MG63 (cell line): ENCODE measurements around the gene ZC3H11A. TPM values are rescaled to one million over a fixed set of nuclear protein-coding genes. Genes with fewer than 3 reads are reported as not detected.
"Not testable (repeated sequence)": the region's sequence is repeated elsewhere in the genome, so short reads cannot be mapped to it uniquely, and the experiment has no call there.

Experiments
- DNase-seq: peaks from one replicate; pipeline ENCODE4 v3.0.0-alpha.2; 2020
- H3K27me3 ChIP-seq: fragments of 250-450 bp; sonication (Bioruptor Pico); 2 replicates; pipeline ENCODE4 v1.5.1; 2020; ENCODE audit warnings: mild to moderate bottlenecking, moderate library complexity
- H3K36me3 ChIP-seq: fragments of 250-450 bp; sonication (Bioruptor Pico); 2 replicates; pipeline ENCODE4 v1.5.1; 2020; ENCODE audit warnings: mild to moderate bottlenecking, moderate library complexity
- H3K4me3 ChIP-seq: fragments of 250-450 bp; sonication (Bioruptor Pico); 2 replicates; pipeline ENCODE4 v1.5.1; 2020; ENCODE audit warnings: mild to moderate bottlenecking, moderate library complexity
- H3K9me3 ChIP-seq: fragments of 250-450 bp; sonication (Bioruptor Pico); 2 replicates; pipeline ENCODE4 v1.5.1; 2020; ENCODE audit warnings: mild to moderate bottlenecking, moderate library complexity
- total RNA-seq: library from RNA; depleted of rRNA; stranded (reverse); fragments of >200 nt; shearing (Covaris generic); gene quantifications from 2 replicates; pipeline ENCODE4 v1.2.3, GENCODE V29; 2014; ENCODE audit warnings: low replicate concordance

The ZC3H11A gene
- total RNA-seq, 1 experiment from 2014 or later: 50.6 TPM

DNA sequence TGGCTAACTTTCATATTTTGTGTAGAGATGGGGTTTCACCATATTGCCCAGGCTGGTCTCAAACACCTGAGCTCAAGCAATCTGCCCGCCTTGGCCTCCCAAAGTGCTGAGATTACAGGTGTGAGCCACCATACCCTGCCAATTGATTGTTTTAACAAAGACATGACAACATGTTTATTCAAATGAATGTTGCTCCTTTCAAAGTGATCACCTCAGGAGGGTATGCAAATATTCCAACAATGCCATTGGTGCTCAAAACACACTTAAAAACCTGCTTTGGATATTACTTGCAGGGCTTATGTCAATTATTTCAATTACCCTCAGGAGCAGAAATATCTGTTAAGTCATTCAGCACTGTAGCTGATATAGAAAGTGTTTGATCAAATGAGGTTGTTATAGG is 22.6 kb upstream of the ZC3H11A start:
- Histone ChIP-seq H3K4me3 (no peak overlapping the region), H3K9me3 (no peaks in the 10 kb centered on the region), H3K36me3 (no peaks in the 10 kb centered on the region), H3K27me3 (no peaks in the 10 kb centered on the region)
- no peak for DNase-seq

GRCh38 chr1:203776636-203777035 is 18.8 kb upstream of the ZC3H11A start:
- no peaks in the 10 kb centered on the region for H3K36me3 ChIP-seq
- no peak for DNase-seq

GRCh38 chr1:203777596-203777995 is 17.8 kb upstream of the ZC3H11A start:
- no peaks in the 10 kb centered on the region for H3K27me3 ChIP-seq
- H3K36me3 ChIP-seq: no peaks in the 10 kb centered on the region
- no peak for DNase-seq
- no peak overlapping the region for H3K4me3 ChIP-seq
- no peaks in the 10 kb centered on the region for H3K9me3 ChIP-seq

More at GRCh38 chr1:203776636-203777035, 18.8 kb upstream of the ZC3H11A start:
- Histone ChIP-seq H3K27me3 (no peaks in the 10 kb centered on the region), H3K9me3 (no peaks in the 10 kb centered on the region), H3K4me3 (no peak overlapping the region)

DNA sequence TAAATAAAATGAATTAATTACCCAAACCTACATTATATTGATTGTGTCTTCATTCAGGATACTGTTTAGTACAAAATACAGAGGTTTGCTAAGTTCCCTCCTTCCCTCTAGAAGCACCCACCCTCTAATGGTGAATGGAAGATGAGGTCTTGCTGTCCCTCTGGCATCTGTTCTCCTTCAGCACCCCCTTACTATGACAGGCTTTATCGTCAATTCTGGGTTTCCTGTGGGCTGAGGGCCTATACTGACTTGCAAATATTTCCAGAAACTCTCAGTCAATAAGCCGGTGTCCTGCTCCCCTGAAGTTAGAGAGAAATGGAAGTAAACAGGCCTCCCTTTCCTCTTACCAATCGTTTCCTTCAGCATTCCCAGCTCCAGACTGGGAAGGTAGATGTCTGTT is 17.3 kb upstream of the ZC3H11A start:
- Histone ChIP-seq H3K4me3 (no peak overlapping the region), H3K27me3 (no peaks in the 10 kb centered on the region), H3K9me3 (no peaks in the 10 kb centered on the region)

GRCh38 chr1:203778789-203779188 is 16.6 kb upstream of the ZC3H11A start:
- Histone ChIP-seq H3K27me3 (no peaks in the 10 kb centered on the region), H3K4me3 (no peak overlapping the region), H3K36me3 (no peaks in the 10 kb centered on the region), H3K9me3 (no peaks in the 10 kb centered on the region)
- no peak for DNase-seq

More for the DNA sequence above, 17.3 kb upstream of the ZC3H11A start:
- DNase-seq: no peak
- no peaks in the 10 kb centered on the region for H3K36me3 ChIP-seq

DNA sequence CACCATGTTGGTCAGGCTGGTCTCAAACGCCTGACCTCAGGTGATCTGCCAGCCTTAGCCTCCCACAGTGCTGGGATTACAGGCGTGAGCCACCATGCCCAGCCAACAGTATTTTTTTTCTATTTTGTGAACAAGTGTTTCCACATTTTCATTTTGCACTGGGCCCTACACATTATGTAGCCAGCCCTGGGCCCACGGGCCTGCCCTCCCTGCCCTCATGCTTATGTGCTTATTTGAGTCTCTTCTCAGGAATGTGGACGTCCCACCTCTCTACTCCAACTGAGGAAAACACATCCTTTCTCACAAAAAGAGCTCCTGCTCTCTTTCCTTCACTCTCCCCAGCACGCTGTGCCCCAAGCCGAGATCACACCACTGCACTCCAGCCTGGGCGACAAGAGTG is 13.5 kb upstream of the ZC3H11A start:
- H3K4me3 ChIP-seq: no peak overlapping the region
- H3K36me3 ChIP-seq: no peaks in the 10 kb centered on the region
- 0 out of 2 replicates have a peak, but pooled peaks cover 2% of the 10 kb centered on the region for H3K9me3 ChIP-seq
- no peaks in the 10 kb centered on the region for H3K27me3 ChIP-seq
- no peak for DNase-seq

DNA sequence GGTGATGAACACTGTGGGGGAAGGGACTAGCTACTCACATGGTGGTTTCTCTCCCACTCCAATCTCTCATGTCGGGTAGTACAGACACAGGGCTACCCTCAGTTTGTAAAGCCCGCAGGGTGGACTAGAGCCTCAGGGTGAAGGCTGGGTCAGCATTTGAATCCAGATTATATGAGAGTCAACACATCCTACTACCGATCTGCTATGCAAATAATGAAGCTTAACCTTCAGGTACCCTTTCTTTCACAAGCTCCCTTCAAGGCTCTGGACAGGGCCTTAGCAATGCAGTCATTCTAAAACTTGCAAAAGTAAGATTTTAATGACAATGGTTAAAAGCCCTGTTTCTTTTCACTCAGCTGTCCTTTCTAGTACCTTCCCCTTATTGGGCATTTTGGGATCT is 5.5 kb upstream of the ZC3H11A start:
- Histone ChIP-seq H3K27me3 (no peaks in the 10 kb centered on the region), H3K4me3 (no peak overlapping the region), H3K9me3 (peaks cover 5% of the 10 kb centered on the region; the same call in 1 of the 2 replicates), H3K36me3 (no peaks in the 10 kb centered on the region)
- no peak for DNase-seq

DNA sequence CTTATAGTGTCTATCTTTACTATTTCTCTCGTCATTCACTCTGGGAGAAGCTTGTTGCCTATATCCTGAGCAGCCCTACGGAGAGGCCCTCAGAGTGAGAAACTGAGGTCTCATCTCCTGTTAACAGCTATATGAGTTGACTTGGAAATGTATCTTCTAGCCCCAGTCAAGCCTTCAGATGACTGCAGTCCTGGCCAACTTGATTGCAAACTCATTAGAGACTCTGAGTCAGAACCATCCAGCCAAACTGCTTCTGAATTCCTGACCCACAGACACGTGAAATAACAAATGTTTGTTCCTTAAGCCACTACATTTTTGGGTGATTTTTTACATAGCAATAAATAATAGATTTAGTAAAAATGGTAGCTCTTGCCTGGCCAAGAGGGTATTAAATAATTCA is 3.9 kb upstream of the ZC3H11A start:
- DNase-seq: no peak
- H3K9me3 ChIP-seq: peaks cover 3% of the 10 kb centered on the region; the same call in 1 of the 2 replicates

GRCh38 chr1:203792486-203792885 is 2.9 kb upstream of the ZC3H11A start:
- Histone ChIP-seq H3K4me3 (no peak overlapping the region), H3K36me3 (peaks cover 16% of the 10 kb centered on the region), H3K27me3 (no peaks in the 10 kb centered on the region), H3K9me3 (peaks cover 3% of the 10 kb centered on the region; the same call in 1 of the 2 replicates)
- no peak for DNase-seq

More for the DNA sequence above, 3.9 kb upstream of the ZC3H11A start:
- Histone ChIP-seq H3K36me3 (peaks cover 6% of the 10 kb centered on the region), H3K4me3 (no peak overlapping the region), H3K27me3 (no peaks in the 10 kb centered on the region)

GRCh38 chr1:203793561-203793960 is 1.9 kb upstream of the ZC3H11A start:
- H3K9me3 ChIP-seq, H3K4me3 ChIP-seq, DNase-seq, H3K27me3 ChIP-seq: not testable (repeated sequence)
- peaks cover 26% of the 10 kb centered on the region for H3K36me3 ChIP-seq

GRCh38 chr1:203794764-203795440 is 521 bp upstream of the ZC3H11A start:
- Histone ChIP-seq H3K36me3 (peaks cover 40% of the 10 kb centered on the region), H3K9me3 (peaks cover 3% of the 10 kb centered on the region; the same call in 1 of the 2 replicates), H3K27me3 (no peaks in the 10 kb centered on the region), H3K4me3 (peak overlapping the region; percentile 93)
- no peak for DNase-seq

GRCh38 chr1:203796236-203796605 is 798 bp downstream of the ZC3H11A start:
- Histone ChIP-seq H3K36me3 (peaks cover 53% of the 10 kb centered on the region), H3K9me3 (peaks cover 3% of the 10 kb centered on the region; the same call in 1 of the 2 replicates), H3K4me3 (peak overlapping the region; percentile 93), H3K27me3 (no peaks in the 10 kb centered on the region)
- peak; percentile 46 for DNase-seq

GRCh38 chr1:203797216-203797615 is 1.8 kb downstream of the ZC3H11A start:
- Histone ChIP-seq H3K27me3 (no peaks in the 10 kb centered on the region), H3K4me3 (peak overlapping the region; percentile 93), H3K36me3 (peaks cover 62% of the 10 kb centered on the region), H3K9me3 (no peaks in the 10 kb centered on the region)
- DNase-seq: no peak

GRCh38 chr1:203797948-203798655 is 2.7 kb downstream of the ZC3H11A start:
- H3K4me3 ChIP-seq: no peak overlapping the region; the same call in 1 of the 2 replicates
- no peaks in the 10 kb centered on the region for H3K9me3 ChIP-seq
- H3K36me3 ChIP-seq: peaks cover 69% of the 10 kb centered on the region
- no peaks in the 10 kb centered on the region for H3K27me3 ChIP-seq
- no peak for DNase-seq

DNA sequence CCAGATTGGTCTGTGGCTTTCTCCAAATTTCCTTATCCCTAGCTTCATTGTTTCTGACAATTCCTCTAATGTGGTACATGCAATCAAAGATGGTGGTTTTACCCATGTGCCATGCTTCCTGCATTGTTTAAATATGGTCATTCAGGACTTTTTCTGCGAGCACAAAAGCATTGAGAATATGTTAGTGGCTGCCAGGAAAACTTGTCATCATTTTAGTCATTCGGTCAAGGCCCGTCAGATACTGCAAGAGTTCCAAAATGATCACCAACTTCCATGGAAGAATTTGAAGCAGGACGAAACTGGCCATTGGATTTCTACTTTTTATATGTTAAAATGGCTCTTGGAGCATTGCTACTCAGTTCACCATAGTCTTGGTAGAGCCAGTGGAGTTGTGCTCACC is 3.7 kb downstream of the ZC3H11A start:
- H3K27me3 ChIP-seq: no peaks in the 10 kb centered on the region
- H3K36me3 ChIP-seq: peaks cover 77% of the 10 kb centered on the region
- no peak for DNase-seq
- no peak overlapping the region for H3K4me3 ChIP-seq
- H3K9me3 ChIP-seq: no peaks in the 10 kb centered on the region

GRCh38 chr1:203799971-203800370 is 4.5 kb downstream of the ZC3H11A start:
- no peak for DNase-seq
- no peaks in the 10 kb centered on the region for H3K27me3 ChIP-seq
- H3K4me3 ChIP-seq: no peak overlapping the region
- H3K9me3 ChIP-seq: no peaks in the 10 kb centered on the region
- H3K36me3 ChIP-seq: peaks cover 85% of the 10 kb centered on the region

DNA sequence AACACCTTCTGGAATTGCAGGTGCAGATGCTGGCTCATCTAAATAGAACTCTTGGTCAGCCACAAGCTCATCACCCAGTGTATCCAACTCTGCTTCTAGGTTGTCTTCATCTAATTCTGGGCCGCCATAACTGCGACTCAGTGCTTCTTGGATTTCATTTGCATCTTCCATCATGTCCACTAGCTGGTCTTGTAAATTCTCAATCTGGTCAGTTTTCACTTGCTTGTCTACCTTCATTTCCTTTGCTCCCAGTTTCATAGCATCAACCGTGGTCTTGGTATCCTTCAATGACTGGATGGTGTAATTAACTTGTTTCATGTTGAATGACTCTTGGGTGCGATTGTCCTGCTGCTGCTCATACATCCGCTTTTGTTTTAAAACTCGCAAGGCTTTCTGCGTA is 10.3 kb downstream of the ZC3H11A start:
- no peak for DNase-seq
- H3K36me3 ChIP-seq: peaks cover 77% of the 10 kb centered on the region
- no peaks in the 10 kb centered on the region for H3K27me3 ChIP-seq
- no peaks in the 10 kb centered on the region for H3K9me3 ChIP-seq
- no peak overlapping the region for H3K4me3 ChIP-seq

GRCh38 chr1:203807196-203807595 is 11.8 kb downstream of the ZC3H11A start:
- H3K4me3 ChIP-seq: no peak overlapping the region
- H3K36me3 ChIP-seq: peaks cover 75% of the 10 kb centered on the region
- no peaks in the 10 kb centered on the region for H3K9me3 ChIP-seq
- peak; percentile 89 for DNase-seq
- H3K27me3 ChIP-seq: no peaks in the 10 kb centered on the region
